Measurements from ENCODE around the gene CYP2D6. TPM values are rescaled to one million over a fixed set of nuclear protein-coding genes. Genes with fewer than 3 reads are reported as not detected.
"Not testable (repeated sequence)": the region's sequence is repeated elsewhere in the genome, so short reads cannot be mapped to it uniquely, and the experiment has no call there.

The CYP2D6 gene
- total and polyA plus RNA-seq, 2 of the 8 experiments (the other 6 are each of a cell fraction or from before 2014, with no cell fraction given), result 0.93 to 1.7 TPM

DNA sequence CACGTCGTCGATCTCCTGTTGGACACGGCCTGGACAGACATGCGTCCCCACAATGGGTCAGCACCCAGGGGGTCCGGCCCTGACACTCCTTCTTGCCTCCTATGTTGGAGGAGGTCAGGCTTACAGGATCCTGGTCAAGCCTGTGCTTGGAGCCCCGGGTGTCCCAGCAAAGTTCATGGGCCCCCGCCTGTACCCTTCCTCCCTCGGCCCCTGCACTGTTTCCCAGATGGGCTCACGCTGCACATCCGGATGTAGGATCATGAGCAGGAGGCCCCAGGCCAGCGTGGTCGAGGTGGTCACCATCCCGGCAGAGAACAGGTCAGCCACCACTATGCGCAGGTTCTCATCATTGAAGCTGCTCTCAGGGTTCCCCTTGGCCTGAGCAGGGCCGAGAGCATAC, 3.0 kb downstream of the CYP2D6 start (continued):
- no peak for TF ChIP-seq KDM5A (IDR thresholded peaks at IDR 0.05; ENCODE audit: low read length)
- no peak for TF ChIP-seq POU5F1 (IDR thresholded peaks at IDR 0.05; ENCODE audit: low read depth, low read length)
- no peak for TF ChIP-seq SP4 (IDR thresholded peaks at IDR 0.05; ENCODE audit: low read length)
- TF ChIP-seq BCL11A (IDR thresholded peaks at IDR 0.05; ENCODE audit: low read depth in 2 of 2, low read length in 2 of 2), result no peak

- not testable (repeated sequence) for H4K5ac ChIP-seq (ENCODE audit: insufficient read length, low read depth, low read length); H2AK5ac ChIP-seq (ENCODE audit: low read depth, low read length)
Observed at GRCh38 chr22:42123529-42123928, 7.1 kb downstream of the CYP2D6 start.

More at GRCh38 chr22:42123529-42123928, 7.1 kb downstream of the CYP2D6 start:
- ChIA-PET CTCF (ENCODE audit: partially characterized antibody) (interaction anchor here (1.3 kb wide), 1 partner anchor 11 kb away, joined by 4 read pairs; no protein-coding TSS in a partner anchor), POLR2A (ENCODE audit: partially characterized antibody) (interaction anchor here (1.6 kb wide), 1 partner anchor 177 kb away, joined by 4 read pairs; the partner anchor contains the start of gene CENPM)
- not testable (repeated sequence) for H3K18ac ChIP-seq (ENCODE audit: extremely low read depth, low read length); H3K79me1 ChIP-seq (ENCODE audit: low read depth, low read length); H2BK120ac ChIP-seq (replicated peaks; ENCODE audit: low read depth, low read length); H3K23me2 ChIP-seq (ENCODE audit: low read depth, low read length); H2BK20ac ChIP-seq (ENCODE audit: low read length); H3K27ac ChIP-seq (ENCODE audit: low read depth, low read length); H4K91ac ChIP-seq (replicated peaks; ENCODE audit: insufficient read length, low read length); H3K36me3 ChIP-seq (ENCODE audit: control insufficient read depth in 2 of 4, insufficient read depth in 4 of 4, low read length in 3 of 4); H2BK5ac ChIP-seq (ENCODE audit: low read depth, low read length); H3K14ac ChIP-seq (ENCODE audit: insufficient read length); H4K20me1 ChIP-seq (replicated peaks in 1 of 2; ENCODE audit: control insufficient read depth in 1 of 2, insufficient read depth in 2 of 2, low read length in 2 of 2); H3K9ac ChIP-seq (replicated peaks in 1 of 4; ENCODE audit: extremely low read depth in 1 of 4, low read depth in 3 of 4, low read length in 3 of 4); H2BK15ac ChIP-seq (ENCODE audit: low read length); H3K27me3 ChIP-seq (replicated peaks in 1 of 4; ENCODE audit: control insufficient read depth in 3 of 4, extremely low read depth in 1 of 4, insufficient read depth in 3 of 4, low read length in 3 of 4); H3K4me1 ChIP-seq (replicated peaks in 1 of 4; ENCODE audit: control insufficient read depth in 3 of 4, insufficient read depth in 4 of 4, low read length in 3 of 4); H3K4me2 ChIP-seq (ENCODE audit: insufficient read depth in 1 of 2, low read depth in 2 of 2, low read length in 2 of 2); H3K9me3 ChIP-seq (ENCODE audit: insufficient read depth in 2 of 2, low read depth in 1 of 2, low read length in 1 of 2); DNase-seq (ENCODE audit: low read depth in 1 of 2, low spot score in 2 of 2); H2BK12ac ChIP-seq (ENCODE audit: low read depth, low read length); FAIRE-seq; H3K4me3 ChIP-seq (ENCODE audit: extremely low read depth in 1 of 4, insufficient read depth in 2 of 4, low read depth in 3 of 4, low read length in 4 of 4); H3K23ac ChIP-seq (ENCODE audit: insufficient read length); H2AFZ ChIP-seq (ENCODE audit: low read length); H3K56ac ChIP-seq (replicated peaks; ENCODE audit: insufficient read length, low read depth, low read length); H3K4ac ChIP-seq (replicated peaks; ENCODE audit: insufficient read length, low read depth, low read length); H3K79me2 ChIP-seq (ENCODE audit: control insufficient read depth in 1 of 2, insufficient read depth in 2 of 2, low read length in 2 of 2); H4K8ac ChIP-seq (ENCODE audit: extremely low read depth, insufficient read depth, low read length)
- WGBS, 2 experiments (ENCODE audit: extremely low coverage in 1 of 2, insufficient coverage in 1 of 2, insufficient read length in 1 of 2, insufficient replicate concordance in 2 of 2, low coverage in 1 of 2, low lambda C conversion rate in 2 of 2, missing lambda C conversion rate in 1 of 2), result no CpG with 5 or more reads among the region's 4 CpGs

All from H1 (cell line).